Nasal cavity respiratory epithelium epithelial cell of viscerocranial mucosa (primary cell): ENCODE results near the gene EXOC1. TPM values are rescaled to one million over a fixed set of nuclear protein-coding genes. Genes with fewer than 3 reads are reported as not detected.

Experiments used
- total RNA-seq: library from RNA; depleted of rRNA; stranded (reverse); fragments of >200 nt; gene quantifications from 2 replicates; pipeline ENCODE4 v1.2.3, GENCODE V29; 2014

EXOC1 gene, protein sequence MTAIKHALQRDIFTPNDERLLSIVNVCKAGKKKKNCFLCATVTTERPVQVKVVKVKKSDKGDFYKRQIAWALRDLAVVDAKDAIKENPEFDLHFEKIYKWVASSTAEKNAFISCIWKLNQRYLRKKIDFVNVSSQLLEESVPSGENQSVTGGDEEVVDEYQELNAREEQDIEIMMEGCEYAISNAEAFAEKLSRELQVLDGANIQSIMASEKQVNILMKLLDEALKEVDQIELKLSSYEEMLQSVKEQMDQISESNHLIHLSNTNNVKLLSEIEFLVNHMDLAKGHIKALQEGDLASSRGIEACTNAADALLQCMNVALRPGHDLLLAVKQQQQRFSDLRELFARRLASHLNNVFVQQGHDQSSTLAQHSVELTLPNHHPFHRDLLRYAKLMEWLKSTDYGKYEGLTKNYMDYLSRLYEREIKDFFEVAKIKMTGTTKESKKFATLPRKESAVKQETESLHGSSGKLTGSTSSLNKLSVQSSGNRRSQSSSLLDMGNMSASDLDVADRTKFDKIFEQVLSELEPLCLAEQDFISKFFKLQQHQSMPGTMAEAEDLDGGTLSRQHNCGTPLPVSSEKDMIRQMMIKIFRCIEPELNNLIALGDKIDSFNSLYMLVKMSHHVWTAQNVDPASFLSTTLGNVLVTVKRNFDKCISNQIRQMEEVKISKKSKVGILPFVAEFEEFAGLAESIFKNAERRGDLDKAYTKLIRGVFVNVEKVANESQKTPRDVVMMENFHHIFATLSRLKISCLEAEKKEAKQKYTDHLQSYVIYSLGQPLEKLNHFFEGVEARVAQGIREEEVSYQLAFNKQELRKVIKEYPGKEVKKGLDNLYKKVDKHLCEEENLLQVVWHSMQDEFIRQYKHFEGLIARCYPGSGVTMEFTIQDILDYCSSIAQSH
- 53.0 and 79.2 TPM in 2 replicates for total RNA-seq

DNA sequence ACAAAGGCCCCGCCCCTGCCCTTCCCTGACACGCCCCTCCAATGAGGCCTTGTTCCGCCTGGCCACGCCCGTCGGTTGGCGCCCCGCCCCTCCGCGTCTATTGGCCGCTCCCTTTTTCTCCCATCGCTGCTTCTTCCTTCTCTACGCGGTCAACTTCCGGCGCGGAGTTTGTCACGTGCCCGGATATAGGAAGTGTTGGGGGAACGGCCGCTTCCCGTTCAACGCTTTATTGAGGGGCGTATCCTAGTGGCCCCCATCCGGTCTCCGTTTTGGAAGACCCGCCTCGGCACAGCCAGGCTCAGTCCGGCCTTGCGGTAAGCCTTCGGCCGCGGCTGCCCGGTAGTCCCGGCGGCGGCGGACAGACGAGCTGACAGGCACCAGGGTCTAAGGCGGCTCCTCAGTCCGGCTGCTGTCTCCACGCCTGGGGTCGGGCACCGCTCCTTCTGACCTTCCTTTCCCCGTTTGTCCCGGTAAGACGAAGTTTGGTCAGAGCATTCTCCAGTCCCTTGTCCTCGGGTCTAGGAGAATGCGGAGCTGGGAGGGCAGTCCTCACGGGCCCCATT, at the start of gene EXOC1:
Gene EXOC1 (plus strand): TSS at position 165 of the 563 bp plus-strand sequence. CDS start 4,676 bp downstream, outside the sequence.

DNA sequence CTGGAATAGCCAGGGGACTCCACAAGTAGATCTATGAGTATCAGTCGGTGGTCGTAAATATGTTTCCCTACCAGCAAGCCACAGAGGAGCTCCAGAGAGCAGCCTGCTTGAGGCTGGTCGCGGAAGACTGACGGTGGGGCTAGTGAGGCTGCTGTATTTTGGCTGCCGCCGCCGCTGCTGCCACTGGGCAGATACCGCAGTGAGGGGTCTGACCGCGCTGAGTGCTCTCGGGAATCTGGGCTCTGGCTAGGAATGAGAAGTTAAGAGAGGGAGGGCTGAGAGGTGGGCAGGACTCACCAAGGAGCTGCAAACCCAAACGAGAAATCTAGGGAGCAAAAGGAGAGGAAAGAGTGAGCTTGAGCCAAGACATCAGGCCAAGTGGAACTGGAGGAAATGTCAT, 33.8 kb upstream of the EXOC1 start, which contains the start of gene EXOC1L:
Gene EXOC1L (plus strand): TSS at position 157 of the 400 bp plus-strand sequence. CDS start 237 bp downstream, at position 394.

DNA sequence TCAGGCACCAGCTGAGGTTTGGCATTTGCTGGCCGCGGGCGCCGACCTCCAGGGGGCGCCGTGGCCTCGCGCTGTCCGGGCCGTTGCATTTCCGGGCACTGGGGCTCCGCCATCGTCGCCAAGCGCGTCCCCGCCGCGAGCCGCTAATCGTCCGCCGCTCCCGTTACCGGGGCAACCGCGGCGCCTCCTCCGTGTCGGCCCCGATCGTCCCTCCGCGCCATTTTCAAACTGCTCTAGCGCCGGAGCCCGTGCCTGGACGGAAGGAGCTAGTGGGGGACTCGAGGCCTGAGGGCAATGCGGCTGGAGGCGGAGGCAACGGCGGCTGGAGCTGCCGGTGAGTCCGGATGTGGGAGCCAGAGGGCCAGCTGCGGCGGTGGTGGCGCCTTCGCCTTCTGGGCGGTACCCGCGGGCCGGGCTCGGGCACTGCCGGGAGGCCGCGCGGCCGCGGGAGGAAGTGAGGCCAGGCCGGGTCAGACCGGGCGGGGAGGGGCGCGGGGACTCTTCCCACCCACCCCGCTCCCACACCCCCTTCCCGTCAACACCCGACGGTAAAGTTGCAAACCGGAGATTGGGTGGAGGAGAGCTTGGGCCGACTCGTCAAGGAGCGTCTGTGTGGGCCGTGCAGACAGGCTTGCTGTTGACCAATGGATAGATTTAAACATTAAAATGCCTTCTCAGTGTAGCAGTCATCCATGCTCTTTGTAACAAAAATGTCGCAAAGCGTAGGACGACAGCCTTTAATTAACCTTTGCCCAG, 95.5 kb downstream of the EXOC1 start, which contains the start of gene CEP135:
Gene CEP135 (plus strand): TSS at position 220 of the 756 bp plus-strand sequence. CDS start 3,186 bp downstream, outside the sequence.

Other genes starting within 250 kb of the EXOC1 start
- gene NMU, start 217.3 kb upstream of the EXOC1 start, total RNA-seq, result 4.7 and 13.7 TPM in 2 replicates
- gene EXOC1L, start 33.9 kb upstream of the EXOC1 start, total RNA-seq, result not detected in 2 replicates
- gene CEP135, start 95.3 kb downstream of the EXOC1 start, total RNA-seq, result 3.4 and 6.5 TPM in 2 replicates